GM19468 (cell line): ENCODE measurements around the gene HPCAL1.

Source experiments
- ATAC-seq: cut with Tn5 transposase; IDR thresholded peaks from one replicate; pipeline ENCODE4 v1.9.1; 2021; ENCODE audit warnings: mild to moderate bottlenecking, moderate library complexity, moderate number of reproducible peaks; ENCODE audit not compliant: unreplicated experiment; ENCODE audit errors: extremely low read depth

HPCAL1 gene

GRCh38 chr2:10469955-10470608 lies 167.4 kb downstream of the HPCAL1 start:
- no peak for ATAC-seq

GRCh38 chr2:10471046-10471571 lies 168.4 kb downstream of the HPCAL1 start:
- ATAC-seq, result no peak

GRCh38 chr2:10471955-10472354 lies 169.3 kb downstream of the HPCAL1 start:
- no peak for ATAC-seq

GRCh38 chr2:10473121-10473756 lies 170.5 kb downstream of the HPCAL1 start:
- no peak for ATAC-seq

GRCh38 chr2:10475221-10475722 lies 172.6 kb downstream of the HPCAL1 start:
- ATAC-seq, result no peak

- ATAC-seq, result no peak
Observed at GRCh38 chr2:10475811-10476660, 173.3 kb downstream of the HPCAL1 start.

GRCh38 chr2:10476723-10477442 lies 174.2 kb downstream of the HPCAL1 start:
- no peak for ATAC-seq
